K562 (cell line): ENCODE results near the gene AKNA. TPM values are rescaled to one million over a fixed set of nuclear protein-coding genes. Genes with fewer than 3 reads are reported as not detected.

Experiments used
- ATAC-seq: fragments of 200-7000 bp; cut with Tn5 transposase; 3 replicates; pipeline ENCODE4 v1.9.1; 2020; ENCODE audit warnings: moderate library complexity
- BruUV-seq: library from RNA; stranded (reverse); fragments of 400-500 nt; replicated peaks from 2 replicates; lab custom pipeline; 2021; lab: Mats Ljungman, UMichigan
- CTCF ChIA-PET: fragments of 300-600 bp; formaldehyde crosslinking; extraction: SDS; loops from one replicate; lab custom pipeline; 2021; ENCODE audit warnings: low intra/inter-chr PET ratio; lab: Yijun Ruan, JAX
- POLR2A ChIA-PET: fragments of 300-600, 350-650 bp; sonication (Branson Sonifier 250); formaldehyde crosslinking; extraction: SDS; loops from one replicate; lab custom pipeline; 2021; ENCODE audit warnings: antibody characterized with exemption, inconsistent platforms; lab: Yijun Ruan, JAX
- DNase-seq, 4 experiments: peaks; one replicate each; pipeline versions ENCODE4 v3.0.0 to v3.0.0-alpha.2; 2011 to 2018; ENCODE audit warnings: low spot score in 3 of 4, mixed read lengths in 3 of 4; ENCODE audit errors: extremely low read depth in 1 of 4
- FAIRE-seq: peaks from 2 replicates; lab custom pipeline; 2011; peaks lifted over from hg19 to GRCh38; lab: Jason Lieb, UNC
- H2AFZ ChIP-seq: 2 replicates; pipeline ENCODE4 v1.6.0; 2011; ENCODE audit warnings: low read depth, low read length, control low read depth, inconsistent platforms
- H3K27ac ChIP-seq: fragments of 200-600 bp; 3 replicates; pipeline ENCODE4 v1.8.0; 2011; ENCODE audit warnings: low read depth, mild to moderate bottlenecking, control low read depth, inconsistent platforms, low read length, moderate library complexity, mixed read lengths; ENCODE audit errors: extremely low read depth
- H3K27me3 ChIP-seq, 2 experiments: fragments of 300-600 bp in 1 of 2; 2 replicates in 1 of 2; 3 replicates in 1 of 2; pipeline versions ENCODE4 v1.6.0 to v1.8.0; 2011; ENCODE audit warnings: inconsistent platforms in 2 of 2, low read length in 2 of 2, mild to moderate bottlenecking in 1 of 2, mixed read lengths in 1 of 2, moderate library complexity in 1 of 2; ENCODE audit not compliant: control insufficient read depth in 2 of 2, insufficient read depth in 2 of 2
- H3K36me3 ChIP-seq: fragments of 300-600 bp; 3 replicates; pipeline ENCODE4 v1.8.0; 2011; ENCODE audit warnings: mild to moderate bottlenecking, low read length, inconsistent platforms; ENCODE audit not compliant: control insufficient read depth, insufficient read depth
- H3K4me1 ChIP-seq, 2 experiments: fragments of 200-600 bp in 1 of 2; replicated peaks in 1 of 2; 2 replicates in 1 of 2; 3 replicates in 1 of 2; pipeline versions ENCODE4 v1.5.1 to v1.8.0; 2011; ENCODE audit warnings: inconsistent platforms in 2 of 2, low read length in 2 of 2, mild to moderate bottlenecking in 1 of 2, mixed read lengths in 1 of 2, moderate library complexity in 1 of 2; ENCODE audit not compliant: control insufficient read depth in 2 of 2, insufficient read depth in 2 of 2
- H3K4me2 ChIP-seq: 2 replicates; pipeline ENCODE4 v1.6.1; 2011; ENCODE audit warnings: low read length, control low read depth, inconsistent platforms, mixed read lengths; ENCODE audit not compliant: insufficient read depth
- H3K4me3 ChIP-seq: fragments of 200-600 bp; sonication (generic), shearing (Covaris generic); 2 replicates; pipeline ENCODE4 v1.5.1; 2016; ENCODE audit warnings: control low read depth, inconsistent platforms
- H3K79me2 ChIP-seq: fragments of 200-600 bp; 3 replicates; pipeline ENCODE4 v1.8.0; 2011; ENCODE audit warnings: low read length, inconsistent platforms; ENCODE audit not compliant: control insufficient read depth, insufficient read depth
- H3K9ac ChIP-seq, 2 experiments: 2 replicates each; pipeline versions ENCODE4 v1.6.0 to v1.6.1; 2011; ENCODE audit warnings: low read depth in 2 of 2, low read length in 2 of 2, control low read depth in 1 of 2, inconsistent platforms in 1 of 2, mild to moderate bottlenecking in 1 of 2, mixed read lengths in 1 of 2; ENCODE audit not compliant: insufficient read depth in 1 of 2
- H3K9me1 ChIP-seq: one replicate; pipeline ENCODE4 v1.6.0; 2011; ENCODE audit warnings: inconsistent platforms, mild to moderate bottlenecking, low read length, moderate library complexity; ENCODE audit not compliant: control insufficient read depth, insufficient read depth
- H3K9me3 ChIP-seq: replicated peaks from 2 replicates; pipeline ENCODE4 v1.5.1; 2011; ENCODE audit warnings: low read depth, low read length, inconsistent platforms; ENCODE audit not compliant: control insufficient read depth, insufficient read depth
- H4K20me1 ChIP-seq: replicated peaks from 2 replicates; pipeline ENCODE4 v1.6.1; 2011; ENCODE audit warnings: low read length, inconsistent platforms, mixed read lengths; ENCODE audit not compliant: control insufficient read depth, insufficient read depth
- CC2D1A ChIP-seq: fragments of 450-650 bp; IDR thresholded peaks from 2 replicates; pipeline ENCODE4 v1.6.1; 2017; ENCODE audit warnings: mild to moderate bottlenecking
- CTBP1 ChIP-seq: fragments of 450-650 bp; IDR thresholded peaks from 2 replicates; pipeline ENCODE4 v1.6.1; 2016; ENCODE audit warnings: borderline replicate concordance
- DEAF1 ChIP-seq: fragments of 450-650 bp; formaldehyde crosslinking; IDR thresholded peaks from 2 replicates; pipeline ENCODE4 v1.4.0; 2020; ENCODE audit warnings: mild to moderate bottlenecking, moderate library complexity
- DPF2 ChIP-seq: fragments of 450-650 bp; IDR thresholded peaks from 2 replicates; pipeline ENCODE4 v1.6.1; 2016
- HLTF ChIP-seq: fragments of 450-650 bp; IDR thresholded peaks from 2 replicates; pipeline ENCODE4 v1.6.1; 2016
- MAZ ChIP-seq, 2 experiments: fragments of 450-650 bp in 1 of 2; sonication (generic) in 1 of 2; formaldehyde crosslinking; IDR thresholded peaks in 1 of 2; conservative IDR thresholded peaks in 1 of 2; 2 replicates each; pipeline versions ENCODE4 v1.4.0 to v1.5.0; 2020; ENCODE audit warnings: mild to moderate bottlenecking in 1 of 2, missing genetic modification reagents in 1 of 2
- POLR2G ChIP-seq: fragments of 200-400 bp; formaldehyde crosslinking; IDR thresholded peaks from 2 replicates; pipeline ENCODE4 v1.6.1; 2017; ENCODE audit warnings: low read depth, mild to moderate bottlenecking, antibody characterized with exemption, low read length, moderate library complexity
- RAD21 ChIP-seq, 2 experiments: fragments of 250-450 bp in 1 of 2; fragments of 450-650 bp in 1 of 2; sonication (Bioruptor Pico) in 1 of 2; formaldehyde crosslinking in 1 of 2; IDR thresholded peaks in 1 of 2; conservative IDR thresholded peaks in 1 of 2; 2 replicates each; pipeline versions ENCODE4 v1.4.0 to v1.8.0; 2020 to 2022; ENCODE audit warnings: mild to moderate bottlenecking in 2 of 2, moderate library complexity in 1 of 2
- TEAD1 ChIP-seq, 2 experiments: fragments of 450-650 bp in 1 of 2; sonication (generic) in 1 of 2; formaldehyde crosslinking; IDR thresholded peaks; 2 replicates each; pipeline versions ENCODE4 v1.4.0 to v1.8.0; 2020 to 2022; ENCODE audit warnings: mild to moderate bottlenecking in 2 of 2, missing genetic modification reagents in 1 of 2
- TEAD4 ChIP-seq, 2 experiments: sonication (generic) in 1 of 2; formaldehyde crosslinking in 1 of 2; IDR thresholded peaks; 2 replicates each; pipeline versions ENCODE4 v1.6.1 to v1.8.0; 2012 to 2022; ENCODE audit warnings: borderline replicate concordance in 1 of 2, inconsistent platforms in 1 of 2, low read length in 1 of 2, mild to moderate bottlenecking in 1 of 2, missing genetic modification reagents in 1 of 2
- WGBS: fragments of 100-300 bp; shearing (Covaris generic); methylation state at CpG from one replicate; pipeline ENCODE4 v1.1.6; 2016; ENCODE audit warnings: low coverage, mixed read lengths; ENCODE audit not compliant: insufficient coverage; ENCODE audit errors: missing lambda C conversion rate; 5-methylcytosine and 5-hydroxymethylcytosine counted together
- in situ Hi-C: fragments of 300-500 bp; cut with MboI; formaldehyde crosslinking; loops from 4 replicates; pipeline ENCODE4 v1.15.0; 2018; ENCODE audit warnings: inconsistent platforms, mixed read lengths
- intact Hi-C: fragments of 100-400 bp; cut with micrococcal nuclease; formaldehyde crosslinking; loops from 2 replicates; pipeline ENCODE4 v1.14.2; 2022
- polyA plus RNA-seq, 8 experiments: library from polyadenylated mRNA; depleted of rRNA in 4 of 8; stranded (reverse) in 5 of 8; unstranded in 3 of 8; fragments of >200 nt; fragmentation: Nextera tagmentation in 2 of 8; fragmentation: Illumina TruSeq in 1 of 8; extraction: Ambion mirVana in 2 of 8; extraction: Trizol in 1 of 8; gene quantifications; 2 replicates each; pipeline versions ENCODE4 v1.2.1 to v1.2.3, GENCODE V29; 2011 to 2014; ENCODE audit warnings: inconsistent platforms in 1 of 8, missing spikeins in 1 of 8
- total RNA-seq, 7 experiments: library from RNA; depleted of rRNA in 6 of 7; stranded (reverse); fragments of >200 nt in 6 of 7; fragmentation: Illumina TruSeq in 2 of 7; extraction: Trizol in 2 of 7; gene quantifications; 2 replicates each; pipeline versions ENCODE4 v1.2.1 to v1.2.3, GENCODE V29; 2011 to 2021; ENCODE audit warnings: low replicate concordance in 1 of 7

The AKNA gene
- total and polyA plus RNA-seq, 9 of the 15 experiments (the other 6 are each of a cell fraction or from before 2014, with no cell fraction given) = 0.29 to 20.5 (median 3.9) TPM

- FAIRE-seq (no peak), DNase-seq (no peak), ATAC-seq (no peak)
- ChIA-PET CTCF (interaction anchor here (0.6 to 1.6 kb wide), 3 partner anchors 247 to 614 kb away, joined by 4 to 12 read pairs (median 4); no protein-coding TSS in a partner anchor), POLR2A (interaction anchor here (0.6 to 2.7 kb wide), 2 partner anchors 9 to 434 kb away, joined by 3 to 10 read pairs; no protein-coding TSS in a partner anchor)
- Histone ChIP-seq H3K9me1 (no peaks in the 10 kb centered on the region), H4K20me1 (peaks cover 7% of the 10 kb centered on the region; the same call in 1 of the 2 replicates), H3K4me3 (no peak overlapping the region), H3K36me3 (no peaks in the 10 kb centered on the region), H2AFZ (no peak overlapping the region), H3K9ac (no peak overlapping the region), H3K27me3 (peaks cover 0 to 5% of the 10 kb centered on the region in 2 experiments; a peak in 1 of 5 replicates), H3K4me1 (no peaks in the 10 kb centered on the region; a peak in 2 of 5 replicates), H3K9me3 (no peaks in the 10 kb centered on the region), H3K4me2 (no peak overlapping the region), H3K27ac (no peak overlapping the region), H3K79me2 (no peaks in the 10 kb centered on the region)
- 49% methylated on average over 12 of the region's 13 CpGs for WGBS
- in situ Hi-C loops (loop anchor here (10.0 kb wide), 1 partner anchor 508 kb away; no protein-coding TSS in a partner anchor), intact Hi-C loops (no loop called here)
- TF ChIP-seq POLR2G (peak; percentile 8; the same call in 1 of the 2 replicates), HLTF (no peak)
- no TSS peak for BruUV-seq
Measured at GRCh38 chr9:114406441-114406840, 18.7 kb upstream of the AKNA start.

- Histone ChIP-seq H2AFZ (no peak overlapping the region), H3K4me2 (no peak overlapping the region; the same call in 1 of the 2 replicates), H3K4me3 (no peak overlapping the region), H3K79me2 (no peaks in the 10 kb centered on the region), H3K36me3 (no peaks in the 10 kb centered on the region), H3K4me1 (no peaks in the 10 kb centered on the region; a peak in 2 of 5 replicates), H4K20me1 (0 out of 2 replicates have a peak, but pooled peaks cover 7% of the 10 kb centered on the region), H3K9me3 (no peaks in the 10 kb centered on the region), H3K9ac (no peak overlapping the region), H3K27ac (no peak overlapping the region), H3K27me3 (peaks cover 0 to 5% of the 10 kb centered on the region in 2 experiments; a peak in 1 of 5 replicates), H3K9me1 (no peaks in the 10 kb centered on the region)
- peak; percentile 97 for ATAC-seq
- CTCF ChIA-PET = interaction anchor here (0.6 to 1.6 kb wide), 9 partner anchors 28 to 615 kb away, joined by 3 to 12 read pairs (median 4); partner anchors contain the start of gene TEX48
- BruUV-seq = no TSS peak
- POLR2A ChIA-PET = interaction anchor here (1.1 to 2.7 kb wide), 2 partner anchors 8 to 276 kb away, joined by 3 to 10 read pairs; no protein-coding TSS in a partner anchor
- peak; percentile 97 for FAIRE-seq
- intact Hi-C loops (loop anchor here (1.0 to 2.0 kb wide), 4 partner anchors 101 to 609 kb away; no protein-coding TSS in a partner anchor), in situ Hi-C loops (loop anchor here (10.0 kb wide), 1 partner anchor 509 kb away; no protein-coding TSS in a partner anchor)
- WGBS = 25% methylated on average over 15 of the region's 15 CpGs
- DNase-seq = peak; percentile 75 to 83 (median 80)
- TF ChIP-seq CC2D1A (peak; percentile 56; the same call in 1 of the 2 replicates), MAZ (CRISPR knock-in tag; conservative IDR thresholded peaks at IDR 0.05 in 1 of 2, IDR thresholded peaks at IDR 0.05 in 1 of 2) (peak in 1 of 2 experiments; percentile 45; a peak in 2 of 4 replicates), TEAD4 (IDR thresholded peaks at IDR 0.05; ENCODE audit: low read length) (peak; percentile 24; the same call in 1 of the 2 replicates), TEAD4 (CRISPR knock-in tag; IDR thresholded peaks at IDR 0.05; ENCODE audit: borderline replicate concordance) (no peak), TEAD1 (CRISPR knock-in tag; IDR thresholded peaks at IDR 0.05) (0 out of 4 replicates have a peak, but pooled peaks of 1 of the 2 experiments have one; percentile 17), RAD21 (CRISPR knock-in tag; conservative IDR thresholded peaks at IDR 0.05 in 1 of 2, IDR thresholded peaks at IDR 0.05 in 1 of 2) (peak; percentile 76 to 88), DEAF1 (CRISPR knock-in tag) (peak; percentile 63), DPF2 (no peak), POLR2G (peak; percentile 30; the same call in 1 of the 2 replicates), CTBP1 (peak; percentile 41; the same call in 1 of the 2 replicates)
Measured at GRCh38 chr9:114405294-114406034, 17.7 kb upstream of the AKNA start.
